Neutrophil (primary cell): Measurements from ENCODE around the gene OLR1.

Source experiments
- H3K27ac ChIP-seq: fragments of 200-600 bp; sonication (generic); 2 replicates; pipeline ENCODE4 v1.5.1; 2016; ENCODE audit warnings: mild to moderate bottlenecking, moderate library complexity
- H3K27me3 ChIP-seq: fragments of 200-600 bp; sonication (generic); 2 replicates; pipeline ENCODE4 v1.6.0; 2016; ENCODE audit warnings: mild to moderate bottlenecking
- H3K36me3 ChIP-seq: fragments of 200-600 bp; sonication (generic); 2 replicates; pipeline ENCODE4 v1.5.1; 2017
- H3K4me1 ChIP-seq, 2 experiments: fragments of 200-600 bp in 1 of 2; sonication (generic) in 1 of 2; 1 replicate in 1 of 2; 2 replicates in 1 of 2; pipeline versions ENCODE4 v1.5.1 to v1.6.1; 2013 to 2016; ENCODE audit warnings: low read depth in 1 of 2, low read length in 1 of 2, mild to moderate bottlenecking in 1 of 2, moderate library complexity in 1 of 2; ENCODE audit not compliant: control insufficient read depth in 1 of 2, insufficient read depth in 1 of 2
- H3K4me3 ChIP-seq, 2 experiments: fragments of 200-600 bp in 1 of 2; sonication (generic) in 1 of 2; 1 replicate in 1 of 2; 2 replicates in 1 of 2; pipeline ENCODE4 v1.5.1; 2013 to 2016; ENCODE audit warnings: low read depth in 1 of 2, low read length in 1 of 2, mild to moderate bottlenecking in 1 of 2, moderate library complexity in 1 of 2
- H3K9me3 ChIP-seq: fragments of 200-600 bp; sonication (generic); 2 replicates; pipeline ENCODE4 v1.5.1; 2016
- TF ChIP-seq, protein P1 (sequence below): fragments of 200-600 bp; sonication (generic); IDR thresholded peaks from 2 replicates; pipeline ENCODE4 v1.5.1; 2016; ENCODE audit warnings: antibody characterized with exemption

Gene OLR1

GRCh38 chr12:10155966-10156365 is 16.0 kb downstream of the OLR1 start:
- Histone ChIP-seq H3K27ac (no peak overlapping the region), H3K4me1 (peaks cover 24 to 34% of the 10 kb centered on the region in 2 experiments), H3K4me3 (no peak overlapping the region), H3K9me3 (no peaks in the 10 kb centered on the region), H3K36me3 (no peaks in the 10 kb centered on the region), H3K27me3 (no peaks in the 10 kb centered on the region)
- TF ChIP-seq, protein P1, sequence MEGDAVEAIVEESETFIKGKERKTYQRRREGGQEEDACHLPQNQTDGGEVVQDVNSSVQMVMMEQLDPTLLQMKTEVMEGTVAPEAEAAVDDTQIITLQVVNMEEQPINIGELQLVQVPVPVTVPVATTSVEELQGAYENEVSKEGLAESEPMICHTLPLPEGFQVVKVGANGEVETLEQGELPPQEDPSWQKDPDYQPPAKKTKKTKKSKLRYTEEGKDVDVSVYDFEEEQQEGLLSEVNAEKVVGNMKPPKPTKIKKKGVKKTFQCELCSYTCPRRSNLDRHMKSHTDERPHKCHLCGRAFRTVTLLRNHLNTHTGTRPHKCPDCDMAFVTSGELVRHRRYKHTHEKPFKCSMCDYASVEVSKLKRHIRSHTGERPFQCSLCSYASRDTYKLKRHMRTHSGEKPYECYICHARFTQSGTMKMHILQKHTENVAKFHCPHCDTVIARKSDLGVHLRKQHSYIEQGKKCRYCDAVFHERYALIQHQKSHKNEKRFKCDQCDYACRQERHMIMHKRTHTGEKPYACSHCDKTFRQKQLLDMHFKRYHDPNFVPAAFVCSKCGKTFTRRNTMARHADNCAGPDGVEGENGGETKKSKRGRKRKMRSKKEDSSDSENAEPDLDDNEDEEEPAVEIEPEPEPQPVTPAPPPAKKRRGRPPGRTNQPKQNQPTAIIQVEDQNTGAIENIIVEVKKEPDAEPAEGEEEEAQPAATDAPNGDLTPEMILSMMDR = no peak

- H3K36me3 ChIP-seq = no peaks in the 10 kb centered on the region
- peaks cover 18 to 22% of the 10 kb centered on the region in 2 experiments for H3K4me1 ChIP-seq
- peak overlapping the region; percentile 80 for H3K27ac ChIP-seq
- H3K4me3 ChIP-seq = peak overlapping the region; percentile 86 to 92
- H3K9me3 ChIP-seq = no peaks in the 10 kb centered on the region
- TF ChIP-seq, protein P1 = no peak
- no peaks in the 10 kb centered on the region for H3K27me3 ChIP-seq
Measured at GRCh38 chr12:10154145-10154496, 17.8 kb downstream of the OLR1 start.

DNA sequence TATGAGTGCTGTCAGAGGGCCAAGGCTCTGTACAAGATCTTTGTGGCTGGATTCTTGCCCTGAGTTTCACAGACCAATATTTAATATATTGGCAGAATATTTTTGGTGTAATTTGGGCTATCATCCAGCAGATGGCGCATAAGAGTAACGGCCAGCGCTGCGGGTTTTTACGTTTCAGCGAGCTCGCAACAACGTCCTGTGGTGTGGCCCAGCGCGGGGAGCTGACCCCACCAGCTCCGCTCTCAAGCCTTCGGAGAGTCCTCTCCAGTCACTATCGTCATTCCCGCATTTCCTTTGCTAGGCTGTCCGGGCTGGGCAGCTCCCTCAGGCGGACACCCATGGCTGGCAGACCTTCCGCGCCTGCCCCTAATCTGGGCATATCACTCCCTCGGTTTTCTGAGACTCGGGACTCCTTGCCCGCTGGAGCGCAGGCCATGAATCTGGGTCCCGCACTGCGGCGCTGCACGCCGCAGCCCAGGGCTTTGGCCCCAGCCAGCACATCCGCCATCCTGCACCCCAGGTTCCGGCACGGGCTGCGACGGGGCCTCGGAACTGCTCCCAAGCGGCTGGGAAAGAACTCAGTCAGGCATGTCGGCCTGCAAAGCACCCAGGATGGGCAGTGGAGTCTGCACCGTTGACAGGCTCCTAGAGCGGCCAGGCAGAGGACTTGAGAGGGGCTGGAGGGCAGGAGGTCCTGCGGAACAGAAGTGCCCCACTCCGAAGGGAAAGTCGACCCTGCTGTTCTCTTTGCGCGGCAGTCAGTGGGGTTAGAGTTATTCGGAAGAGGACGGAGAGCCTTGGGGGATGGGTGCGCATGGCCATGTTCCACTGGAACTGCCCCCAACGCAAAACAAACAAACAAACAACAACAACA is 18.4 kb downstream of the OLR1 start:
- peak overlapping the region; percentile 86 to 92 for H3K4me3 ChIP-seq
- no peaks in the 10 kb centered on the region for H3K27me3 ChIP-seq
- no peaks in the 10 kb centered on the region for H3K36me3 ChIP-seq
- H3K4me1 ChIP-seq = peaks cover 16 to 17% of the 10 kb centered on the region in 2 experiments
- H3K27ac ChIP-seq = peak overlapping the region; percentile 80
- no peaks in the 10 kb centered on the region for H3K9me3 ChIP-seq
- TF ChIP-seq, protein P1 = peak; percentile 92

DNA sequence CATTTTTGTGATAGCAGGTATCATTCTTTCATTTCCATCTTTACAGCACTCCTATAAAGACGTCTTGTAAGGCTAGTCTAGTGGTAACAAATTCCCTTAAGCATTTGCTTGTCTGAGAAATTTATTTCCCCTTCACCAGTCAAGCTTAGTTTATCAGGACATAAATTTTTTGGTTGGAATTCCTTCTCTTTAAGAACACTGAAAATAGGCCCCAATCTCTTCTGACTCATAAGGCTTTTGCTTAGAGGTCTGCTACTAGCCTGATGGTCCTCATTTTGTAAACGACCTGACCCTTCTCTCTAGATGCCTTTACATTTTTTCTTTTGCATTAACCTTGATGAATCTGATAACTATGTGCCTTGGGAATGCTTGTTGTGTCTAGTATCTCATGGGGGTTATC is 20.3 kb downstream of the OLR1 start:
- TF ChIP-seq, protein P1 = no peak
- Histone ChIP-seq H3K4me1 (peaks cover 16 to 17% of the 10 kb centered on the region in 2 experiments), H3K4me3 (no peak overlapping the region)

GRCh38 chr12:10147714-10148403 is 24.1 kb downstream of the OLR1 start:
- no peaks in the 10 kb centered on the region for H3K36me3 ChIP-seq
- no peaks in the 10 kb centered on the region for H3K27me3 ChIP-seq
- H3K9me3 ChIP-seq = no peaks in the 10 kb centered on the region
- no peaks in the 10 kb centered on the region for H3K4me1 ChIP-seq
- no peak overlapping the region for H3K4me3 ChIP-seq
- H3K27ac ChIP-seq = no peak overlapping the region
- TF ChIP-seq, protein P1 = no peak

More for the DNA sequence above, 20.3 kb downstream of the OLR1 start:
- Histone ChIP-seq H3K9me3 (no peaks in the 10 kb centered on the region), H3K36me3 (no peaks in the 10 kb centered on the region), H3K27ac (no peak overlapping the region), H3K27me3 (no peaks in the 10 kb centered on the region)
